MM.1S (cell line): ENCODE measurements around the gene GGNBP2.
"Not testable (repeated sequence)": the region's sequence is repeated elsewhere in the genome, so short reads cannot be mapped to it uniquely, and the experiment has no call there.

Experiments
- DNase-seq: peaks from one replicate; pipeline ENCODE4 v3.0.0-alpha.2; 2015
- H2AFZ ChIP-seq: fragments of 300-600 bp; sonication (generic); 2 replicates; pipeline ENCODE4 v1.6.0; 2016; ENCODE audit warnings: antibody characterized with exemption, low read length
- H3F3A ChIP-seq: fragments of 300-600 bp; sonication (generic); 2 replicates; pipeline ENCODE4 v1.6.1; 2016; ENCODE audit warnings: mild to moderate bottlenecking, antibody characterized with exemption, low read length, moderate library complexity, mixed read lengths; ENCODE audit not compliant: insufficient read depth
- H3K27ac ChIP-seq: fragments of 300-600 bp; sonication (generic); 2 replicates; pipeline ENCODE4 v1.5.1; 2016; ENCODE audit warnings: mild to moderate bottlenecking, low read length
- H3K27me3 ChIP-seq: fragments of 300-600 bp; sonication (generic); replicated peaks from 2 replicates; pipeline ENCODE4 v1.6.0; 2016; ENCODE audit warnings: low read length; ENCODE audit not compliant: insufficient read depth
- H3K36me3 ChIP-seq: fragments of 300-600 bp; sonication (generic); replicated peaks from 2 replicates; pipeline ENCODE4 v1.6.1; 2016; ENCODE audit warnings: mild to moderate bottlenecking, low read length, mixed read lengths; ENCODE audit not compliant: insufficient read depth
- H3K4me1 ChIP-seq: fragments of 300-600 bp; sonication (generic); 2 replicates; pipeline ENCODE4 v1.6.1; 2016; ENCODE audit warnings: low read length, mixed read lengths
- H3K4me2 ChIP-seq: fragments of 300-600 bp; sonication (generic); 2 replicates; pipeline ENCODE4 v1.6.0; 2016; ENCODE audit warnings: low read depth, low read length
- H3K4me3 ChIP-seq: fragments of 300-600 bp; sonication (generic); 2 replicates; pipeline ENCODE4 v1.5.1; 2016; ENCODE audit warnings: low read length, mixed read lengths
- H3K79me2 ChIP-seq: fragments of 300-600 bp; sonication (generic); 2 replicates; pipeline ENCODE4 v1.6.1; 2016; ENCODE audit warnings: mixed run types, low read length, mixed read lengths
- H3K9ac ChIP-seq: fragments of 300-600 bp; sonication (generic); 2 replicates; pipeline ENCODE4 v1.6.1; 2016; ENCODE audit warnings: low read length, mixed read lengths
- H3K9me2 ChIP-seq: fragments of 300-600 bp; sonication (generic); replicated peaks from 2 replicates; pipeline ENCODE4 v1.6.1; 2016; ENCODE audit warnings: mild to moderate bottlenecking, low read length, mixed read lengths; ENCODE audit not compliant: insufficient read depth
- H3K9me3 ChIP-seq: fragments of 300-600 bp; sonication (generic); replicated peaks from 2 replicates; pipeline ENCODE4 v1.6.1; 2016; ENCODE audit warnings: mild to moderate bottlenecking, low read length, mixed read lengths; ENCODE audit not compliant: insufficient read depth
- H4K20me1 ChIP-seq: fragments of 300-600 bp; sonication (generic); 2 replicates; pipeline ENCODE4 v1.6.1; 2016; ENCODE audit warnings: mild to moderate bottlenecking, low read length, moderate library complexity, mixed read lengths; ENCODE audit not compliant: insufficient read depth
- EZH2 ChIP-seq: fragments of 300-600 bp; sonication (generic); optimal IDR thresholded peaks from 2 replicates; pipeline ENCODE3; 2017; ENCODE audit warnings: low read depth, mild to moderate bottlenecking, antibody characterized with exemption, low read length, mixed read lengths
- EZH2phosphoT487 ChIP-seq: fragments of 300-600 bp; sonication (generic); IDR thresholded peaks from 2 replicates; pipeline ENCODE4 v1.6.1; 2018; ENCODE audit warnings: antibody characterized with exemption, low read length
- TF ChIP-seq, protein P1 (sequence below): fragments of 300-600 bp; sonication (generic); IDR thresholded peaks from 2 replicates; pipeline ENCODE4 v1.5.1; 2016; ENCODE audit warnings: antibody characterized with exemption, low read length, mixed read lengths

The GGNBP2 gene

DNA sequence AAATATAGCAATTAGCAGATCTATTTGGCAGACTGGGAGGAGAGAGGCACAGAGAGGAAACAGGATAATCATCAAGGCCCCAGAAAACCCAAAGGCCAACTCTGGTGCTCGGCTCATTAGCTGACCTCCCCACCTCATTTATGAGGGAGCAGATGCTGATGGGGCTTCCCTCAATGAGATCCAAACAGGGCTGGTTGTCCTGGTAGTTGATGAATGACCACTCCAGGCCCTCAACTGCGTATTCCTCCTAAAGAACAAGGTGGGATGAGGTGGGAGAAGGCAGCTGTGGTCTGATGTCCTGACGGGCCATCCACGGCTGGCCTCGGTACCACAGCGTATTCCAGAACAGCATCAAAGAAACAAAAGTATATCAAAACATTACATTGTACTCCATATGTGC, 37.5 kb upstream of the GGNBP2 start:
- Histone ChIP-seq H2AFZ (no peak overlapping the region), H3K27ac (no peak overlapping the region), H3K9ac (no peak overlapping the region), H3K9me3 (no peaks in the 10 kb centered on the region), H3K36me3 (no peaks in the 10 kb centered on the region; the same call in 1 of the 2 replicates), H3K79me2 (no peaks in the 10 kb centered on the region), H3F3A (no peaks in the 10 kb centered on the region), H3K4me2 (no peak overlapping the region), H3K4me1 (no peaks in the 10 kb centered on the region), H3K4me3 (no peak overlapping the region), H3K27me3 (no peaks in the 10 kb centered on the region), H4K20me1 (no peaks in the 10 kb centered on the region), H3K9me2 (no peaks in the 10 kb centered on the region)
- TF ChIP-seq, protein P1, sequence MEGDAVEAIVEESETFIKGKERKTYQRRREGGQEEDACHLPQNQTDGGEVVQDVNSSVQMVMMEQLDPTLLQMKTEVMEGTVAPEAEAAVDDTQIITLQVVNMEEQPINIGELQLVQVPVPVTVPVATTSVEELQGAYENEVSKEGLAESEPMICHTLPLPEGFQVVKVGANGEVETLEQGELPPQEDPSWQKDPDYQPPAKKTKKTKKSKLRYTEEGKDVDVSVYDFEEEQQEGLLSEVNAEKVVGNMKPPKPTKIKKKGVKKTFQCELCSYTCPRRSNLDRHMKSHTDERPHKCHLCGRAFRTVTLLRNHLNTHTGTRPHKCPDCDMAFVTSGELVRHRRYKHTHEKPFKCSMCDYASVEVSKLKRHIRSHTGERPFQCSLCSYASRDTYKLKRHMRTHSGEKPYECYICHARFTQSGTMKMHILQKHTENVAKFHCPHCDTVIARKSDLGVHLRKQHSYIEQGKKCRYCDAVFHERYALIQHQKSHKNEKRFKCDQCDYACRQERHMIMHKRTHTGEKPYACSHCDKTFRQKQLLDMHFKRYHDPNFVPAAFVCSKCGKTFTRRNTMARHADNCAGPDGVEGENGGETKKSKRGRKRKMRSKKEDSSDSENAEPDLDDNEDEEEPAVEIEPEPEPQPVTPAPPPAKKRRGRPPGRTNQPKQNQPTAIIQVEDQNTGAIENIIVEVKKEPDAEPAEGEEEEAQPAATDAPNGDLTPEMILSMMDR: no peak
- TF ChIP-seq EZH2 (no peak), EZH2phosphoT487 (no peak)
- no peak for DNase-seq

DNA sequence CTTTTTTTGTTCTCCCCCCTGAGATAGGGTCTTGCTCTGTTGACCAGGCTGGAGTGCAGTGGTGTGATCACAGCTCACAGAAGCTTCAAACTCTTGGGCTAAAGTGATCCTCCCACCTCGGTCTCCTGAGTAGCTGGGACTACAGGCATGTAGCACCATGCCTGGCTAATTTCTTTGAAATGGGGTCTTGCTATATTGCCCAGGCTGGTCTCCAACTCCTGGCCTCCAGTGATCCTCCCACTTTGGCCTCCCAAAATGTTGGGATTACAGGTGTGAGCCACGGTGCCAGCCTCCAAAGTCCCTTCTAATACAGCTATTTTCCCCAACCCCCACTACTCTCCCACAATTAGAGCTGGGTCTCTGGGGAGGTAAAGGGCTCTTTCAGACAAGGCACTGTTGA, 36.3 kb upstream of the GGNBP2 start:
- H3K4me2 ChIP-seq, H3K79me2 ChIP-seq, H3K9me2 ChIP-seq, H3F3A ChIP-seq, H3K36me3 ChIP-seq, H3K27ac ChIP-seq, H2AFZ ChIP-seq, H4K20me1 ChIP-seq, H3K4me3 ChIP-seq, H3K4me1 ChIP-seq, H3K9ac ChIP-seq, DNase-seq, H3K27me3 ChIP-seq, H3K9me3 ChIP-seq: not testable (repeated sequence)

DNA sequence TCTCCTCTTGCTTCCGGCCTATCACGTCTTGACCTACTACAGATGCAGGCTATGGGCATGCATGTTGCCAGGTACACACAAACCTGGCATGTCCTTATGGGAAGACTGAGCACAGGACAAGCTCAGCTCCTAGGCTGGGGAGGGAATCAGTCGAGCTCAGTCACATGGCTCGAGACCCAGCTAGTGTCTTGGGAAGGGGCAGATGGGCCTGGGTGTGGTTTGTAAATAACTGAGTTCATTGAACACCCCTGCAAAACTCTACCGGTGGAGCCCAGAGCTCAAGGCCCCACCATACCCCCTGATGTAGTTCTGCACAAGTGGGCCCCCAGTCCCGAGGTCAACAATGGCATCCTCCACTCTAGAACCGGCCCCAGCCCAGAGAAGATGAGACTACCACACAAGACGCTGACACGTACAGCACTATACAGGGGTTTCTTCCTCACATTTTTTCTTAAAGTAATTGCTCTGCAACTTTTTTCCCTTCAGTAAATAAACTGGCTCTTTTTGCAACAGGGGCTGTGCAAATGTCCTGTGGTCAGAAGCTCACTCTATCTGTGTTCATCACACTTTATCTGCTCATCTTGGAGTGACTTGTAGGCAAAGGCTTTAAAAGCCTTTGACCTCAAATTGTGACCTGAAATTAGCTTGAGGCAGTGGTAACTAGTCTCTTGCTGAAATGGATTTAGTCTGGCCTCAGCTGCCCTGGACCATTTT, 35.3 kb upstream of the GGNBP2 start:
- no peak for DNase-seq
- no peak overlapping the region for H3K9ac ChIP-seq
- H3K4me3 ChIP-seq: no peak overlapping the region
- no peaks in the 10 kb centered on the region for H3K9me3 ChIP-seq
- H3K4me1 ChIP-seq: no peaks in the 10 kb centered on the region
- H3K9me2 ChIP-seq: no peaks in the 10 kb centered on the region
- no peaks in the 10 kb centered on the region; the same call in 1 of the 2 replicates for H3K36me3 ChIP-seq
- no peaks in the 10 kb centered on the region for H3F3A ChIP-seq
- no peak overlapping the region for H3K4me2 ChIP-seq
- TF ChIP-seq, protein P1: no peak
- TF ChIP-seq EZH2phosphoT487 (no peak), EZH2 (no peak)
- no peaks in the 10 kb centered on the region for H3K27me3 ChIP-seq
- no peaks in the 10 kb centered on the region for H4K20me1 ChIP-seq
- H3K27ac ChIP-seq: no peak overlapping the region
- no peak overlapping the region for H2AFZ ChIP-seq
- no peaks in the 10 kb centered on the region for H3K79me2 ChIP-seq

DNA sequence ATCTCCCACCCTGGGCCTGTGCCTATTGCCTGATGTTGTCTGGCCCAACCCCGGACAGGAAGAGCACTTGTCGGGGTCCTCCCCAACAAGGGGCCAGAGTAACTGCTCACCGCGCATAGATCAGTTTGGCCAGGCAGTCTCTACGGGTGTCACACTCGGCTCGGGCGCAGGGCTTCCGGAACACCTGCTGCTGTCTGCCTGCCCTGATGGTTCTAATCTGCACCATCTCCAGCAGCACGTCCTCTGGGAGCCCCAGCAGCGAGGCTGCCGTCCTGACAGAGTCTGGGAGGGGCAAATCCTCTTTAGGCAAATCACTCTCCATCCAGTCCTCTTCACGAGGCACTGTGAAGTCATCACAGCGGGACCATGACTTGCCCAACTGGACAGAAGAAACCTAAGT, 34.1 kb upstream of the GGNBP2 start:
- H3K27me3 ChIP-seq: no peaks in the 10 kb centered on the region
- no peaks in the 10 kb centered on the region for H3F3A ChIP-seq
- no peaks in the 10 kb centered on the region for H3K4me1 ChIP-seq
- no peaks in the 10 kb centered on the region for H3K9me3 ChIP-seq
- TF ChIP-seq EZH2phosphoT487: no peak
- TF ChIP-seq, protein P1: no peak
- TF ChIP-seq EZH2: no peak
- H3K79me2 ChIP-seq: no peaks in the 10 kb centered on the region
- no peaks in the 10 kb centered on the region; the same call in 1 of the 2 replicates for H3K36me3 ChIP-seq
- H3K9ac ChIP-seq: no peak overlapping the region
- no peak for DNase-seq
- H3K4me3 ChIP-seq: no peak overlapping the region
- no peak overlapping the region for H3K27ac ChIP-seq
- H3K9me2 ChIP-seq: no peaks in the 10 kb centered on the region
- H2AFZ ChIP-seq: no peak overlapping the region
- no peak overlapping the region for H3K4me2 ChIP-seq
- H4K20me1 ChIP-seq: no peaks in the 10 kb centered on the region
